Stimulated activated CD8-positive, alpha-beta memory T cell treated with anti-CD3 and anti-CD28 coated beads, Interleukin-12 subunit alpha, Interleukin-12 subunit beta, amount 100 ng/mL, for 4 hours (primary cell): ENCODE results near the gene H1-8.

Experiments
- DNase-seq: peaks from one replicate; pipeline ENCODE4 v3.0.0-alpha.2; 2020; ENCODE audit warnings: low read depth

The H1-8 gene

DNA sequence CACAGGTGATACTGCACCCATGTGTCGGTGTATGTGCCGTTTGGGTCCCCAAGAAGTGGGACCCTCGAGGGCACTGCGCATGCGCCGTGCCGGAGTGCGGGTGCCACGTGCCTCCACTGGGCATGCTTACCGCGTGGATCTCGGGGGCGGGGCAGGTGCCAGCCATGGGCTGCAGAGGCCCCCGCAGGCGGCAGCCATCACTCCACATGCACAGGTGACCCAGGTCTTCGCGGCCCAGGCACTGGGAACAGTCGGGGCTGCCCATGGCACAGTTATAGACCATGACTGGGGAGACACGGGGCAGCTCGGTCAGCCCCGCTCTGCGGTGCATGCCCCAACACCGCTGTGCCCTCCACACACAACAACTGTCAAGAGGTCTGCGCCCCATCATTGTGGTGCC is 31.2 kb downstream of the H1-8 start:
- no peak for DNase-seq

DNA sequence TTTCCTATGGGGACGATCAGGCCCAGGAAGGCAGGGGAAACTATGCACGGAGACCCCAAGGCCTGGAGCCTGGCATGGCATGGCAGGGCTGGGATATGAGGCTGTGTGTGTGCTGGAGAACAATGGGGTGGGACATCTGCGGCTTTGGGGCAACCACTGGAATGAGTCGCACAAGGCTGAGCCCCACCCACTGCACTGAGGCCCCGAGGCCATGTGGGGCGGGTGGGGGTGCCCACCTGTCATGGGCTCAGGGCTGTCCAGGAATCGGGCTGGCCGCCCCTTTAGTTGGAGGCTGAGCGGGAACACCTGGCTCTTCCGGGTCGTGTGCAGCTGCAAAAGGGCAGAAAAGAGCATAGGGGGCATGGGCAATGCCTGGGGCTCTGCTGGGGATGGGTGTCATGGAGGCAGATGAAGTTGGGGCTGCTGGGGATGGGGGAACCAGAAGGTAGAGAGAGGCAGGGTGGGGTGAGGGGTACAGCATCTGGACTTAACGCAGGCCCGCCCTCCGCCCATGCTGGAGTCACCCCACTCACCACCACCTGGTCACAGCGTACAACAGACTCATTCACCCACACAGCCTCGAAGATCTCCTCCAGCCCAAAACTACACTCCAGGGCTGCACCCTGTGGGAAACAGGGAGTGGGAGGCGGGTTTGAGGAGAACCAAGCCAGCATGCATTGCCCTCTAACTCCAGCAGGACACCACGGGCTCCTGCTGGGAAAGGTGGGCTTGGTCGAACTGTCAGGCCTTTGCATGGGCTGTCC is 32.4 kb downstream of the H1-8 start:
- no peak for DNase-seq

DNA sequence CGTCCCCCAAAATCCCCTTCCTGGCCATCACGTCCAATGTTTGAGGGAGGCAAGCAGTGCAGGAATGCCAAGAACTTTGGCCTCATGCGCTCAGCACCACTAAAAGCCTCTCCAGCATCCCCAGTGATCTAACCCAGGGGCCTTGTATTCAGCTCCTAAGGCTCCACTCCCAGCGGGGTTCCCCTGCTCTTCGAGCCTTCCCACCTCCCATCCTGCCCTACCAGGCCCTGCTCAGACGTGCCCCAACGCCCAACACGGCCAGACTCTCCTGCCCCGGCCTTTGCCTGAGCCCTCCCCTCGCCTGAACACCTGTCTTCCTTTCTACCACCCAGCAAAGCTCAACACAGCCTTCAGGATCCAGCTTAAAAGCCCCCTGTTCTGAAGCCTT is 33.0 kb downstream of the H1-8 start:
- no peak for DNase-seq

DNA sequence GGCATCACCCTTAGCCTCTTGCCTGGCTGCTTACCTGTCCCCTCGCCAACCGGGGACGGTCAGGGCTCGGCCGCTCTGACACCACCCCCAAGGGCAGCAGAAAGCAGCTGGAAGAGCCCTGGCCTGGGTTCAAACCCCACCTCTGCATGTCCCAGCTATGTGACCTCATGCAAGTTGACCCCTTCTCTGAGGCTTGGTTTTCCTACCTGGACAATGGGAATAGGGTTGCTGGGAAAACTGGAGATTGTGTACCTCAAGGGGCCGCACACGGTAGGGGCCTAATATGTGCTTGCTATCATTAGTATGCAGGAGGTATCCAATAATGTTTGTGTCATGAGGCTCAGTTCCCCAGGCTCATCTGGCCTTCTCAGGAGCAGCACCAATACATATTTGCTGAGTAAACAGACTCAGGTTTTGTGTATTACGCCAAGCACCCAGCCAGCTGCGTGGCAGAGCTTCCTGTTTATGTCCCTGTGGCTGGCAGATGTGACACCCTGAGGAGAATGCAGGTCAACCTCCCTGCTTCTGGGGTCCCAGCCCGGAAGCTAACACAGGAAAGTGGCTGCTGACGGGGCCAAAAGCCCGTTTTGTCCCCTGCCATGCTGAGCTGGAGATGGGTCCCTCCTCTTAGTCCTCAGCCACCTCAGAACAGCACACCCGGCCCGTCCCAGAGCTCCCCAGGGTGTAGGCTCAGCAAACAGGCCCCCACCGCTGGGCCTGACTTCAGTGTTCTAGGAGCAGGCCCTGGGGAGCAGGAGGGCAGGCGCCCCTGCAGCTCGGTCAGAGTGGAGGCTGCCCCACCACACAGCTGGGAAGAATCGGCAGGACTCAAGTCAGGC is 33.8 kb downstream of the H1-8 start:
- DNase-seq = peak; percentile 37

DNA sequence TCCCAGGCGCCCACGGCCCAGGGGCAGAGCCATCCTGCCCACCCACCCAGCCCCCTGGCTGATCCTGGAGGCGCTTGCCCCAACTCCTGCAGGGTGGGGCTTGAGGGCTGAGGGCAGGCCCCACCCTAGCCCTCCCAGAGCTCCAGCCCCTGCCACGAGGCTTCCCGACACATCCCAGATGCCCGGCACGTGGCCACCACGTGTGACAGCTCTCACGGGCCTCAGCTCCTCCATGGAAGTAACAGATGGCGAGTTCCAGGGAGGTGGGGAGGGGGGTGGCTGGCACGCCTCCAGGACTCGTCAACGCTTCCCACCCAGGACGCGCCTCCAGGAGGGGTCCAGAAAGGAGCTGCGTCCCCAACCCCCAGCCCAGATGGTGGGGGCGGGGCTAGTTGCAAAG is 34.4 kb downstream of the H1-8 start:
- no peak for DNase-seq

DNA sequence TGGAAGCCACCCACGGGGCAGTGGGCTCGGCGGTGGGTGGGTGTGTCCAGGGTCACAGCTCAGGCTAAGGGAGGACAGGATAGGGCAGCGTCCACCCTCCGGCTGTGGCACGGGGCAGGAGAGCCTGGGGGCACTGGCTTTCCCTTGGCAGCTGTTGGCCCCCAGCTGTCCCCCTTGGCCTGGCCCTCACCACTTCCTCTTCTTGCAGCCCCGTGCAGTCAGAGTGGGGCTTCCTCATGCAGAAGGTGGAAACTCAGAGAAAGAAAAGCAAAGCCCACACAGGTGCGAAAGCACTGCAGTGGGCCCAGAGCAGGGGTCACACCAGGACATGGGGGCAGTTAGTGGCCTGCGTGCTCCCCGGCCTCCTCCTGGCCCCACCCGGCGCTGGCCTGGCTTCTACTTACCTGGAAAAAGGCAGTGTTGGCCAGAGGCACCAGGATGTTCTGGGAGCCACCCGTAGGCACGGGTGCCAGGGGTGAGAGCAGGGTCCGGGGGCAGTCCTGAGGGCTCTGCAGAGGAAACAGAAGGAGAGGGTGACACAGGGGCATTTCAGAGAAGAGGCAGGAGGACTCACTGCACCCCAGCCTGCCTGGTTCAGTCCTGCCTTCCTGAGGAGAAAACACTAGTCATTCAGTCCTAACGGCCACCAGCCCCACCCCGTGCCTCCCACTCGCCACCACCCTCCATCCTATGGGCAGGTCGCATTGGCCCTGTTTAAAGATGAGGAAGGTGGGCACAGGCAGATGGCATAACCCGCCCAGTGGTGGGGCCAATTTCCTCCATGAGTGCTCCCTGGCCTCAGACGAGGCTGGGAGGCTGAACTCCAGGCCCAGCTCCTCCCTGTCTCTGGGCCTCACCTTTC is 35.2 kb downstream of the H1-8 start:
- DNase-seq = no peak

DNA sequence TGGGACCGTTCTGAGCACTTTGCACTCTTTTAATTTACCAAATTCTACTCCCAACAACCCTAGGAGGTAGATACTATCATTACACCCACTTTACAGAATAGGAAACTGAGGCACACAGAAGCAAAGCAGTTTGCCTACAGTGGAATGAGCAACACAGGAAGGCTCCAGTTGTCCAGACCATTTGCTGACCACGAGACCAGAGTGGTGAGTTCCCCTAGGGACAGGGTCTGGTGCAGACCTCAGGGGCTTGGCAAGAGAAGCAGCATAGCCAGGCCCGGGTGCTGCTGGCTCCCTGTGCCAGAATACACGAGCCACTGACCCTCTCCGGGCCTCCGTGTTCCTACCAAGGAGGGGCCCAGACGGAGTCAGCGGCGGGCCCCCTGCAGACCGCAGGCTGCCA is 37.0 kb downstream of the H1-8 start:
- DNase-seq = no peak

DNA sequence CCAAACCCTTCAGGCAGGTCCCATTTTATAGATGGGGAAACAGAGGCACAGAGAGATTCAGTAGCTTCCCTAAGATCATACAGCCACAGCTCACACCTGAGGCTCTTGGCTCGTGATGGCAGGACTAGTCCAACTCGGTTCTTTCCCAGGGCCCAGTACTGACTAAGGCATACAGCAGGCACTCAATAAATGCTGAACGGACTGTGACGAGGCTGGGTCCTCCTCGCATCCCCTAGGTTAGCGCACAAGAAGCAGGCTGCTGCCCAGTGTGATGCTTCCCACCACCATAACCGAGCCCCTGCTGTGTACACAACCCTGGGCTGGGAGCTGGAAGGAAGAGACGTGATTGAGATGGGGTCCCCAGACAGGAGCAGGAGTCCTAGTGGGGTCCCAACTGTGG is 38.6 kb downstream of the H1-8 start:
- DNase-seq = no peak

DNA sequence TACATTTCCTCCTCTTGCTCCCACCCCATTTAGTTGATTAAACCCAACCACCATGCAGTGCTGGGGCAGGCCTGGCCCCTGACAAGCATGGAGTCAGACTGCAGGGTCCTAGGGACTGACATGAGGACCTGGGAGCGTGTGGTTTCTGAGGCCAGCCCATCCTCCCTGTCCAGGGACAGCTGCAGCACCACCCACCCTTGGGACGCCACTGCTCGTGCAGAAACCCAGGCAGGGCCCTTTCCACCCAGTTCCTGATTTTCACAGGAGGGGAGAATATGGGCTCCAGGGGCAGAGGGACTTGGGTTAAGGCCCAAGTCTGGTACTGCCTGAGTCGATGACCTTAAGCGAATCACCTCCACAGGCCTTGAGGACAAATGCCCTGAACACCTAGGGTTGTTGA is 39.8 kb downstream of the H1-8 start:
- DNase-seq = no peak

DNA sequence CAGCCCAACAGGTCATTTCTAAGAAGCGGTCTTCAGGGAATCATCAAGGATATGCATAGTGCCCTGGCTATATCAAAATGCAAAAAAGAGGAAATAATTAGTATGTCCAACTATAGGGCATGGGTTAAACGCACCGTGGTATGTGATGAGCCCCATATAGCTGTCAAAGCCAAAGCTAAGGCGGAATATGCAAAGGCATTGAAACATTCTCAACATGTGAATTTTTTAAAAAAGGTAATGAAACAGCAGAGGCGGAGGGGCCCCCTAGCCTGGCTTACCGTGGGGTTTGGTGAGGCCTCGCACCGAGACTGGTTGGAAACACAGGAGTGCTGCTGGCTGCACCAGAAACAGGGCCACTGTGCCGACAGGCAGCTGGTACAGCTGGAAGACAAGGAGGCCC is 40.3 kb downstream of the H1-8 start:
- no peak for DNase-seq

DNA sequence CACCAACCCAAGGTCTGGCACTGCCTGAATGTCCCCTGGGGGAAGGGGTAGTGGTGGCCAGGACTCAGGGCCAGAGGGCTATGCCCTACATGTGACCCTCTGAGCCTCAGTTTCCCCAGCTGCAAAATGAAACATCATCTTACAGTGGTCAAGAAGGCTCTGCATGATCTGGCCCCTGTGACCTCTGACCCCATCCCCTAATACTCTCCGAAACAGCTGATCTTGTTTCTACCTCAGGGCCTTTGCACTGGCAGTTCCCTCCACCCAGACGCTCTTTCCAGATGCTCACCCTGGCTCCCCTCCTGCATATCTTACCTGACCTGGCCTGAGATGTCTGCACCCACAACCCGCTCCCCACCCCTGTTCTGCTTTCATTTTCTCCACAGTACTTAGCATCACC is 41.7 kb downstream of the H1-8 start:
- no peak for DNase-seq

DNA sequence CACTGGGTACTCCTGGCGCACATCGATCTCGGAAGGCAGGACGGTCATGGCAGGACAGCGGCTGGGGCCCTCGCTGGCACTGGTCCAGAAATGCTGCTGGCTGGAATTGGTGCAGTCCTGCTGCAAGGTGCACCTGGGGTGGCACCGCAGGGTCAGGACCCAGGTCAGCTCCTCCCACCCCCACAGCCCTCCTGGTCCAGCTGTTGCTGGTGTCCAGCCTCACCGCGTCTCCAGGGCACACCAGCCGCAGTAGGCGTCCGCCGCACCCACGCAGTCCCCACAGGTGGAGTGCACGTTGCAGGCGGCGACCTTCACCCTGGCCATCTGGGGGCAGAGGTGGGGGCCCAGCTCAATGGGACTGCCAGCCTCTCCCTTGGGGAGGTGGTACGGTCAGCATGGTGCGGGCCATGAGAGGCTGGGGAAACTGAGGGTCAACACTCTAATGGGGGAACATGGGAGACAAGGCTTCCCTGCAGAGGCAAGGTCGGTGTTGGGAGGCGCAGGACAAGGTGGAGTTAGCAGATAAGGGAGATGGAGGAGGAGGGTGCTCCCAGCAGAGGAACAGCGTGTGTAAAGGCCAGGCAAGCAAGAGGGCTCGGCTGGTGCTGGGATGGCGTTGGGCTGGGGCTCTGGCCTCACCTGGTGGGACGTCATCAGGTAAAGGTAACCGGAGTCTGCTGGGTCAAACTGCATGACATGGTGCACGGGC is 43.1 kb downstream of the H1-8 start:
- DNase-seq = no peak

DNA sequence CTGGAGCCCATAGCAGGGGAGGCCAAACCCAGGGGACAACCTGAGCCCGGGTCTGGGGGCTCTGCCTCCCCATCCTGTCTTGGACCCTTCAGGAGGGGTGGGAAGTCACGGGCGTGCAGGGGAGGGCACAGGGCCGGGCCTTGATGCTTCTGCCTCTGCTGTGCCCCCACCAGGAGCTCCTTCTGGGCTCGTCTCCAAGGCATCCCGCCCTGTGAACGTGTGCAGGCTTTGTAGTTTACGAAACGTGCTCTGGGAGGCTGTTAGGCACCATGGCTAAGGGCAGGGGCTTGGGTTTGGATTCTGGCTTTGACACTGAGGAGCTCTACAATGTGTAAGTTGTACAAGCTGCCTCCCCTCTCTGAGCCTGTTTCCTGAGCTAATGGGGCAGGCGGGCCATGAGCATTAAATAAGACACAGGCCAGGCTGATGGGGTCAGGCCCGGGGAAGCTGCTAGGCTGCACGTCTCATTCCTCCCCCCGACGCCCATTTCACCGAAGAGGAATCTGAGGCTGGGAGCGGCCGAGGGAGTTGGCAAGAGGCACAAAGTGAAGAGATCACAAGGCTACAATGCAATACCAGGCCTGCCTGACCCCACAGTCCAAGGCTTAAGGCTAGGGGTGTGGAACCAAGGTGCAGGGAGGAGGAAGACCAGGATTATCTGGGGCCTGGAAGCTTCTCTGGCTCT is 43.9 kb downstream of the H1-8 start:
- DNase-seq = no peak

DNA sequence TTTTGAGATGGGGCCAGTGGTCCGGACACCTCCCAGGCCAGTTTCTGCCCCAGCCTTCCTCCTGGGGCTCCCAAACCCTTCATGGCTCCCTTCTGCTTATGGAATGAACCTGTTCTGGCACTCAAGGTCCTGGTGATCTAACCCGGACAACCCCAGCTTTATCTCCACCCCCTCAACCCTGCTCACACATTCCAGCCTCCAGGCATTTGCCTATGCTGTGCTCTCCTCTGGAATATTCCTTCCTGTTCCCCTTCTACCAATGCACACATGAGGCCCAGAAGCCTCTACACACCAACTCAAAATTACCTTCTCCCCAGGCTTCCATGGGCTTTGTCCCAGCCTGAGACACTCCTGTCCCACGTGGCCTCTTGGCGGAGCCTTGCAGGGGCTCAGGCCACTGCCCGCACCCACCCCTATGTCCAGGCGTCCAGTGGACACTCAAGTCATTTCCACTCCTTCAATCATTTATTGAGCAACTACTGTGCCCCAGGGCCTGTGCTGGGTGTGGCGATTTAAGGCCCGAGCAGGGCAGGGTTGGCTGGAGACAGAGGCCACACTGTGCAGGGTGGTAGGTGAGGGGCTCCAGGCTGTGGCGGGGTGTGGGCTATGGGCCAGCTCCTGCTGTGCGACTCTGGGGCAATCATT is 44.7 kb downstream of the H1-8 start:
- DNase-seq = no peak

DNA sequence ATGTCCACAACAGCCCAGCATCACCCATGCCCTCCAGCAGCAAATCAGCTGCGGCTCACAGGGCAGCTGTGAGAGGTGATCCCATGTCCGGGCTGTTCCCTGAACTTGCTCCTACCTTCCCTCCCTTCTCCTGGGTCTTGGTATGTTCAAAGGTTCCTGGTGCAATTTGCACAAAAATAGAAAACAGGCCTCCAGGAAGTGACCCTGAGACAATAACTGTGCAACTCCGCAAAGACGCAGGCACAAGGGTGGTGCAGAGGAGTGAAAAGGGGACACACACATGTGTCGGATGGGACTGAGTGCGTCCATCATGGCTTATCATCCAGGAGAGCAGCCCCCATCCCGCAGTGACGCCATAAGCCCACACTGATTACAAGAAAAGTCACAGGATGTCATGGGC is 47.2 kb downstream of the H1-8 start:
- no peak for DNase-seq

DNA sequence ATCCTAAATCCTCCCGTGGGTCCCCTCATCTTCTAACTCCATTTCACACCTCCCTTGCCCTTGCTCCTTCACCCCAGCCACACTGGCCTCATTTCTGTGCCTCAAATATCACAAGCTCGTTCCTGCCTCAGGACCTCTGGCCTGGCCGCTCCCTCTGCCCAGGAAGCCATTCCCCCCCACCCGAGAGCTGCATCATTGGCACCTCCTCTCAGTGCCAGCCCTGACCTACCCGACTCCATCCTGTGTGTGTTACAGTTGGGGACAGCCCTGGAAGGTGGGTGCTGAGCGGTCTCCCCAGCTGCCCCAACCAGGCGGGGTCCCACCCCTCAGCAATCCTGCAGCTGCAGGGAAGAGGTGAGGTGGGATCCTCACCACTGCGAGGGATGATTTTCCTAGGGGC is 49.0 kb downstream of the H1-8 start:
- no peak for DNase-seq

DNA sequence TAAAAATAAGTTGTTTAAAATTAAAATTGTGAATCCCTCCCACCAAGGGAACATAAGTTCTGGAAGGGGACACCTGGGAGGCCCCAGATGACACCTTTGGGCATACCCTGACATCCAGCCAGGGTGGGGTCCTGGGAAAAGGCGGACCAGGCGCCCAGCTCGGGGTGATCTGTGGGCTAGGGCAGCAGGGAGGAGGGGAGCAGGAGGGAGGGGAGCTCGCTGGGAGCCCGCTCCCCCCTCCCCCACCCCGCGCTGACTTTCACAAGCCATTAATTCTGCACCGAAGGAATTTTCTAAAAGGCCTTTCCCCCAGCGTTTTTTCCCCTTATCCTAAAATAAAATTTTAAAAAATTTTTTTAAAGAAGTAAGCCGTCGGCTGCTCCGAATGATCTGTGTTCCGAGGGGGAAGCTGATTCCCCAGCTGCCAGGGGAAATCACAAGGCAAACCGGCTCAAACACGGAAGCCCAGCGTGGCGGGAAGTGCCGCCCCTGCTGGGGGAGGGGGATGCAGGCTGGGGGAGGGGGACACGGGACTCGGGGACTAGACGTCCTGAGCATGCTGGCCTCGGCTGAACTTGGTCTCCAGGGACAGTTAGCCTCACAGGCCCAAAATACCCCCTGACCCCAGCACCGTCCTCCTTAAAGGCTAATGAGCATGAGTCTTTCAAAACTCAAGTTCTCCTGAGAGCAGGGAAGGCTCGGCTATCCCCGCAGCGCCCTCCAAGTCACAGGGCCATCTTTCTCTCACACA is 49.6 kb downstream of the H1-8 start:
- DNase-seq = no peak

DNA sequence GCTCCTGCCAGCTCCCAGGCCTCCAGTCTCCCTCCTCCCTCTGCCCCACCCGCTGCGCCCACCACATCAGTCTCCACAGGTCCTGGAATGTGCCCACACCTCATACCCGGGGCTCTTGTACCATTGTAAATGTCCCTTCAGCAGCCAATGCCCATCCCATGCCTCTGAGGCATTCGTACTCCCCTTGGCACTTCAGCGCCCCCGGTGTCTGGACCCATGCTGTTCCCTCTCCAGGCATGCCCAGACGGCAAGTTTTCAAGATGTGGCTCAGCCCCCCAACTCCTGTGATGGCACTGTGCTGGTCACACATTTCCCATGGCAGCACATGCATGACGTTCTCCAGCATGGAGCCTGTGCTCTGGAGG is 50.2 kb downstream of the H1-8 start:
- no peak for DNase-seq

DNA sequence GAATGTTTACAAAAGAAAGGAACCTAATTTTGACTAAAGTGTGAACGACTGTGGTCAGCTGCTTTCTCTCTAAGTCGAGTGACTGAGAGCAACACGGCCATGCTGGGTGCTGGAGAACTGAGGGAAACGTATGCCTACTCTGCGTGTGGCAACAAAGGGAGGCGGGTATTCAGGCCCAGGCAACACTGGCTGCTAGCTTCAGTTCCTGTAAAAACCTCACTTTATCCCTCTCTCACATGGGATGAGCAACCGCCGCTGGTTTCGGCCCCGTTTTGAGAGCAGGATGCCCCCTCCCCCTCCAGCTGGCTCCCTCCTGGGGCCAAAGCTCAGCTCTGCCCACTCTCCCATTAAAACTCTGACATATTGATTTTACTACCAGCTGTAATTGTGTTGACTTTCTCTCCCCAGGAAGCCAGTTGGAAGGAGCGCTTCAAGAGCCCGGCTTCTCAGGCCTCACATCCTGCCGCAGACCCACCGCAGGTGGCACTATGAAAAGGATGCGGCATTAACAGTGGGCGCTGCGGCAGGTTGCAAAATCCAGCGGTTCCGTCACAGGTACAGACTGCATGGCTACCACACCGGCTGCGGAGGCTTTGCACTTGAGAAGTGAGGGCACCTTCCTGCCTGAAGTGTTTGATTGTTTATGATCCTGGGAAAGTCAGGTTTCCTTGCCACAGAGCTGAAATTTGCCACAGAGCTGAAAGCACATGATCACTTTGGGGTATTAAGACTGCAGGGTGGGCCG is 50.8 kb downstream of the H1-8 start:
- peak; percentile 22 for DNase-seq

DNA sequence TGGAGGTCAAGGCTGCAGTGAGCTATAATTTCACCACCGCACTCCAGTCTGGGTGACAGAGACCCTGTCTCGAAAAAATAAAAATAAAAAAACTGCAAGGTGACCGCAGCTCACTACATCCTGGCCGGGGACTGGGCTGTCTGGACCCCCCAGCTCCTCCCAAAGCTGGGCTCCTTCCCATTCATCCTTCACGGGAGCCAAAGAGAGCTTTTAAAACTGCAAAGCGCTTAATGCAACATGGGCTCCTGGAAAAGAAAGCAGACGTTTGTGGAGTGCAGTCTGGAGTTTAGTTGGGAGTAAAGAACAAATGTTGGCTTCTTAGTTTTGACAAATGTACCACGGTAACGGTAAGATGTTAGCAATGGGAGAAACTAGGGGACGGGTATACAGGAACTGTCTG is 51.4 kb downstream of the H1-8 start:
- no peak for DNase-seq
